SU-DHL-6 (cell line): Measurements from ENCODE around the gene NTF4.

ENCODE experiments used
- CTCF ChIP-seq: fragments of 200-600 bp; sonication (generic); IDR thresholded peaks from one replicate; pipeline ENCODE4 v1.5.1; 2017; ENCODE audit warnings: antibody characterized with exemption, mild to moderate bottlenecking, low read length, moderate library complexity; ENCODE audit not compliant: insufficient read depth, poor library complexity, severe bottlenecking
- EZH2phosphoT487 ChIP-seq: fragments of 200-600 bp; sonication (generic), shearing (Covaris generic); conservative IDR thresholded peaks from 2 replicates; pipeline ENCODE4 v1.6.1; 2018; ENCODE audit warnings: mild to moderate bottlenecking, antibody characterized with exemption, low read length, moderate library complexity, mixed read lengths

GRCh38 chr19:49067554-49067953, 2.9 kb upstream of the NTF4 start:
- TF ChIP-seq EZH2phosphoT487 (no peak), CTCF (no peak)
